Stomach (tissue), 9 donors: ENCODE data around the gene OTOGL. TPM values are rescaled to one million over a fixed set of nuclear protein-coding genes. Genes with fewer than 3 reads are reported as not detected.
A peak's percentile ranks its signal among the peaks of the same experiment; 100 is the strongest.

ENCODE experiments used
- DNase-seq, 2 donors: peaks; one replicate each; pipeline versions ENCODE4 v3.0.0 to v3.0.0-alpha.2; 2013 to 2019
- H3K27ac ChIP-seq, 5 donors: fragments of 200-600 bp in 4 of 5; sonication (generic) in 4 of 5; one replicate each; pipeline ENCODE4 v1.5.1; 2013 to 2019; ENCODE audit warnings: mild to moderate bottlenecking in 1 of 5, moderate library complexity in 1 of 5
- H3K27me3 ChIP-seq, 3 donors: fragments of 200-600 bp; sonication (generic); one replicate each; pipeline ENCODE4 v1.5.1; 2017 to 2019; ENCODE audit warnings: mixed run types in 1 of 3
- H3K36me3 ChIP-seq, 4 donors: fragments of 200-600 bp; sonication (generic); 1 replicate in 3 of 4; 2 replicates in 1 of 4; pipeline ENCODE4 v1.5.1; 2016 to 2019
- H3K4me1 ChIP-seq, 4 donors: fragments of 200-600 bp; sonication (generic); one replicate each; pipeline ENCODE4 v1.5.1; 2016 to 2019
- H3K4me3 ChIP-seq, 4 donors: fragments of 200-600 bp; sonication (generic) in 3 of 4; one replicate each; pipeline ENCODE4 v1.5.1; 2016 to 2019; ENCODE audit warnings: mild to moderate bottlenecking in 1 of 4
- H3K9me3 ChIP-seq, 4 donors: fragments of 200-600 bp; sonication (generic); one replicate each; pipeline ENCODE4 v1.5.1; 2016 to 2019
- EP300 ChIP-seq: sonication (generic); formaldehyde crosslinking; IDR thresholded peaks from one replicate; pipeline ENCODE4 v1.6.1; 2017; ENCODE audit warnings: antibody characterized with exemption
- POLR2A ChIP-seq, 4 donors: fragments of 450-650 bp; IDR thresholded peaks; one replicate each; pipeline ENCODE4 v1.6.1; 2016; ENCODE audit warnings: antibody characterized with exemption in 4 of 4, control low read depth in 2 of 4, mild to moderate bottlenecking in 1 of 4, moderate library complexity in 1 of 4
- POLR2AphosphoS5 ChIP-seq, 3 donors: sonication (generic); formaldehyde crosslinking; IDR thresholded peaks; one replicate each; pipeline ENCODE4 v1.6.1; 2016; ENCODE audit warnings: antibody characterized with exemption in 3 of 3
- WGBS, 5 donors: extraction: QIAGEN DNeasy Blood & Tissue Kit in 3 of 5; methylation state at CpG; one replicate each; pipeline versions ENCODE4 v1.1.5 to v1.1.7; 2013 to 2018; 5-methylcytosine and 5-hydroxymethylcytosine counted together
- intact Hi-C: fragments of 100-400 bp; cut with DNase I; formaldehyde crosslinking; loops from one replicate; pipeline ENCODE4 v1.15.1; 2023; ENCODE audit warnings: low total_unique reads
- polyA plus RNA-seq, 3 donors: library from polyadenylated mRNA; stranded (reverse); fragments of 200-250 nt; gene quantifications; one replicate each; pipeline ENCODE4 v1.2.3, GENCODE V29; 2013
- total RNA-seq, 5 donors: library from RNA; depleted of rRNA; stranded (reverse); fragments of >200 nt; gene quantifications; one replicate each; pipeline versions ENCODE4 v1.1.0 to v1.2.3, GENCODE V29; 2014 to 2016
- TF ChIP-seq, protein P1 (sequence below), 7 experiments: fragments of 450-650 bp in 4 of 7; fragments of 200-600 bp in 3 of 7; sonication (generic) in 3 of 7; IDR thresholded peaks; one replicate each; pipeline ENCODE4 v1.5.1; 2016 to 2019; ENCODE audit warnings: antibody characterized with exemption in 7 of 7, control low read depth in 2 of 7, mild to moderate bottlenecking in 1 of 7
- donor health status: healthy with polysubstance abuse.
- donor health status: Bipolar disorder and iron deficiency.
- donor health status: healthy.

OTOGL gene
- total and polyA plus RNA-seq, 8 donors = 0.58 to 1.7 (median 0.99) TPM; not detected in 4

- no peaks in the 10 kb centered on the region for H3K27me3 ChIP-seq
- no peak overlapping the region for H3K4me3 ChIP-seq
- TF ChIP-seq, protein P1, sequence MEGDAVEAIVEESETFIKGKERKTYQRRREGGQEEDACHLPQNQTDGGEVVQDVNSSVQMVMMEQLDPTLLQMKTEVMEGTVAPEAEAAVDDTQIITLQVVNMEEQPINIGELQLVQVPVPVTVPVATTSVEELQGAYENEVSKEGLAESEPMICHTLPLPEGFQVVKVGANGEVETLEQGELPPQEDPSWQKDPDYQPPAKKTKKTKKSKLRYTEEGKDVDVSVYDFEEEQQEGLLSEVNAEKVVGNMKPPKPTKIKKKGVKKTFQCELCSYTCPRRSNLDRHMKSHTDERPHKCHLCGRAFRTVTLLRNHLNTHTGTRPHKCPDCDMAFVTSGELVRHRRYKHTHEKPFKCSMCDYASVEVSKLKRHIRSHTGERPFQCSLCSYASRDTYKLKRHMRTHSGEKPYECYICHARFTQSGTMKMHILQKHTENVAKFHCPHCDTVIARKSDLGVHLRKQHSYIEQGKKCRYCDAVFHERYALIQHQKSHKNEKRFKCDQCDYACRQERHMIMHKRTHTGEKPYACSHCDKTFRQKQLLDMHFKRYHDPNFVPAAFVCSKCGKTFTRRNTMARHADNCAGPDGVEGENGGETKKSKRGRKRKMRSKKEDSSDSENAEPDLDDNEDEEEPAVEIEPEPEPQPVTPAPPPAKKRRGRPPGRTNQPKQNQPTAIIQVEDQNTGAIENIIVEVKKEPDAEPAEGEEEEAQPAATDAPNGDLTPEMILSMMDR (IDR thresholded peaks at IDR 0.05) = no peak
- no peak for TF ChIP-seq EP300
- no peak for TF ChIP-seq POLR2A (IDR thresholded peaks at IDR 0.05)
- TF ChIP-seq POLR2AphosphoS5 (IDR thresholded peaks at IDR 0.05) = no peak
- no peak overlapping the region for H3K27ac ChIP-seq
- peak in 1 of 2 donors; percentile 23 for DNase-seq
- peaks cover 0 to 8% (median 3%) of the 10 kb centered on the region in 4 donors for H3K4me1 ChIP-seq
- no peaks in the 10 kb centered on the region for H3K36me3 ChIP-seq
- intact Hi-C loops = no loop called here
- WGBS, 5 donors = 56 to 73% (median 65%) methylated on average over 2 of the region's 2 CpGs
- no peaks in the 10 kb centered on the region for H3K9me3 ChIP-seq
Observed at GRCh38 chr12:80183939-80184338, 84.6 kb downstream of the OTOGL start.

DNA sequence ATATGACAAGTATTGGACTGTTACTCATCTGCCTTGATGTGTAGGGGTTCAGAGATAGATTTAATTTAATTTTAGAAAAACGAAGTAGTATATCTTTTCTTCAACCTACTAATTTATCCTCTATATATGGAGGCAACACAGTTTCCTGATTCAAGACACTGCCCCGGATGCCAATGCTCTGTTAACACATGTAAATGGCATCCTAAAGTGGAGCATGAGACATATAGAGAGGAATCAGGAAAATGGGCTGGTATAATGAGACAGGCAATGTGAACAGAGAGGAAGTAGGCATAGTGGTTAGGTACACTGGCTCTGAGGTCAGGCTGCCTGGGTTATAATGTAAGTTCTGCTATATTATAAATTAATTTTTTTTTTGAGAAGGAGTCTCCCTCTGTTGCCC lies 85.6 kb downstream of the OTOGL start:
- Histone ChIP-seq H3K4me3 (no peak overlapping the region), H3K27ac (no peak overlapping the region), H3K27me3 (no peaks in the 10 kb centered on the region), H3K4me1 (peaks cover 0 to 10% (median 3%) of the 10 kb centered on the region in 4 donors), H3K36me3 (no peaks in the 10 kb centered on the region), H3K9me3 (no peaks in the 10 kb centered on the region)
- 43 to 86% (median 48%) methylated on average over 2 of the region's 2 CpGs for WGBS, 5 donors
- no peak for TF ChIP-seq POLR2AphosphoS5 (IDR thresholded peaks at IDR 0.05)
- TF ChIP-seq EP300 = no peak
- TF ChIP-seq, protein P1 (IDR thresholded peaks at IDR 0.05) = no peak
- TF ChIP-seq POLR2A (IDR thresholded peaks at IDR 0.05) = no peak
- DNase-seq = no peak
- intact Hi-C loops = no loop called here

DNA sequence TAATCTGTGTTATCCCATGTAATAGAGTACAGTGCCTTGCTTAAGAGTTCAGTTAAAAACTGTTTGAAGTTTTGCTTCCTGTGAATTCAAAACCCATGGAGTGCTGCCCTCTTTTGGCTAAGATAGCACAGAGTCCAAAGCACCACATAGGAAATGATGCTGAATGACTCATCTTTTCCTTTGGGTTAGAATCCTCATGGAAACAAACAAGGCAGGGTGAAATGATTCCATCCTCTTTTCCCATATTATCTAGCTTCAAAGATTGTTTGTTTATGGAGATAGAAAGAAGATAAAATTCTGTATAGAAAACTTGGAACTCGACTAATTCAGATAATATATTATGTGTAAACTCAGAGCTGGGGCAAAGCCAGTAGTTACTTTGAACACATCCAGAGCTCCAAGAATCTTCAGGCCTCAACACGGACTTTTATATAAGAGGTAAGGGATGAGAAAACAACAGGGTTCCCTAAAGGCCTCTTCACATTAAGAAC lies 87.4 kb downstream of the OTOGL start:
- WGBS, 5 donors = 1 to 16% (median 7%) methylated on average over 2 of the region's 2 CpGs
- Histone ChIP-seq H3K4me3 (no peak overlapping the region), H3K9me3 (no peaks in the 10 kb centered on the region), H3K27me3 (no peaks in the 10 kb centered on the region), H3K36me3 (no peaks in the 10 kb centered on the region), H3K4me1 (peaks cover 0 to 11% (median 3%) of the 10 kb centered on the region in 4 donors), H3K27ac (peak overlapping the region in 4 of 5 donors; percentile 75 to 84 (median 78))
- intact Hi-C loops = no loop called here
- TF ChIP-seq, protein P1 (IDR thresholded peaks at IDR 0.05) = peak in 5 of 7 experiments; percentile 55 to 76 (median 61)
- TF ChIP-seq POLR2AphosphoS5 (IDR thresholded peaks at IDR 0.05) (peak; percentile 85 to 93 (median 85)), EP300 (no peak)
- peak; percentile 37 to 95 for DNase-seq

- Histone ChIP-seq H3K4me1 (peaks cover 0 to 11% (median 3%) of the 10 kb centered on the region in 4 donors), H3K36me3 (no peaks in the 10 kb centered on the region), H3K27me3 (no peaks in the 10 kb centered on the region), H3K4me3 (no peak overlapping the region), H3K27ac (peak overlapping the region in 4 of 5 donors; percentile 75 to 84 (median 78)), H3K9me3 (no peaks in the 10 kb centered on the region)
- DNase-seq = peak in 1 of 2 donors; percentile 71
- no peak for TF ChIP-seq POLR2AphosphoS5 (IDR thresholded peaks at IDR 0.05)
- TF ChIP-seq EP300 = no peak
- no peak for TF ChIP-seq POLR2A (IDR thresholded peaks at IDR 0.05)
- TF ChIP-seq, protein P1 (IDR thresholded peaks at IDR 0.05) = no peak
- intact Hi-C loops = no loop called here
- WGBS, 5 donors = 15 to 28% (median 16%) methylated on average over 2 of the region's 2 CpGs
Observed at GRCh38 chr12:80187660-80188090, 88.3 kb downstream of the OTOGL start.
